ENCODE data around the gene PTPRN2. TPM values are rescaled to one million over a fixed set of nuclear protein-coding genes. Genes with fewer than 3 reads are reported as not detected.

PTPRN2 gene
- total RNA-seq, 1 experiment from 2014 or later = 1.1 TPM

DNA sequence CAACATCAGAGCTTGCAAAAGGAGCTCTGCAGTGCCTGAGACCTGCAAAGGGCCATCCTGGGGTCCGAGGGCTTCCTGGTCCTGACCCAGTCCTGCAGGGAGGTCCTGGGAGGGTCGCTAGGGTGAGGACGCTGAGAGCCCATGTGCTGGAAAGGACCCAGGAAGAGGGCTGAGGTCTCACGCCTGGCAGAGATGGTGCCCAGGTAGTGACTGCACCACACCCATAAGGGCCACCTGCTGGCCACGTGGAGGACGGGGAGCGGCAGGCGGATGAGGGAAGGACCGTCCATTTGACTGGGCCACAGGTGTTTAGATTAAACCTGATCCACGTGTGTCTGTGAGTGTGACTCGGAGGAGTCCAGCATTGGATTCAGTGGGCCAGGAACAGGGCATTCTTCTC, 858.1 kb downstream of the PTPRN2 start:
- ChIA-PET CTCF (no interaction called here), POLR2A (no interaction called here)
- in situ Hi-C loops (cut with HindIII; ENCODE audit: low pct_unique_long_range_greater_than_20kb, low sequenced_read_pairs) = no loop called here
- TF ChIP-seq, protein P1, sequence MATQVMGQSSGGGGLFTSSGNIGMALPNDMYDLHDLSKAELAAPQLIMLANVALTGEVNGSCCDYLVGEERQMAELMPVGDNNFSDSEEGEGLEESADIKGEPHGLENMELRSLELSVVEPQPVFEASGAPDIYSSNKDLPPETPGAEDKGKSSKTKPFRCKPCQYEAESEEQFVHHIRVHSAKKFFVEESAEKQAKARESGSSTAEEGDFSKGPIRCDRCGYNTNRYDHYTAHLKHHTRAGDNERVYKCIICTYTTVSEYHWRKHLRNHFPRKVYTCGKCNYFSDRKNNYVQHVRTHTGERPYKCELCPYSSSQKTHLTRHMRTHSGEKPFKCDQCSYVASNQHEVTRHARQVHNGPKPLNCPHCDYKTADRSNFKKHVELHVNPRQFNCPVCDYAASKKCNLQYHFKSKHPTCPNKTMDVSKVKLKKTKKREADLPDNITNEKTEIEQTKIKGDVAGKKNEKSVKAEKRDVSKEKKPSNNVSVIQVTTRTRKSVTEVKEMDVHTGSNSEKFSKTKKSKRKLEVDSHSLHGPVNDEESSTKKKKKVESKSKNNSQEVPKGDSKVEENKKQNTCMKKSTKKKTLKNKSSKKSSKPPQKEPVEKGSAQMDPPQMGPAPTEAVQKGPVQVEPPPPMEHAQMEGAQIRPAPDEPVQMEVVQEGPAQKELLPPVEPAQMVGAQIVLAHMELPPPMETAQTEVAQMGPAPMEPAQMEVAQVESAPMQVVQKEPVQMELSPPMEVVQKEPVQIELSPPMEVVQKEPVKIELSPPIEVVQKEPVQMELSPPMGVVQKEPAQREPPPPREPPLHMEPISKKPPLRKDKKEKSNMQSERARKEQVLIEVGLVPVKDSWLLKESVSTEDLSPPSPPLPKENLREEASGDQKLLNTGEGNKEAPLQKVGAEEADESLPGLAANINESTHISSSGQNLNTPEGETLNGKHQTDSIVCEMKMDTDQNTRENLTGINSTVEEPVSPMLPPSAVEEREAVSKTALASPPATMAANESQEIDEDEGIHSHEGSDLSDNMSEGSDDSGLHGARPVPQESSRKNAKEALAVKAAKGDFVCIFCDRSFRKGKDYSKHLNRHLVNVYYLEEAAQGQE (IDR thresholded peaks at IDR 0.05; ENCODE audit: insufficient read depth in 1 of 2, low read depth in 2 of 2, low read length in 1 of 2) = no peak
- TF ChIP-seq TCF7L2 (IDR thresholded peaks at IDR 0.05; ENCODE audit: low read depth, low read length) (no peak), POLR2AphosphoS5 (IDR thresholded peaks at IDR 0.05; ENCODE audit: low read depth, low read length) (no peak), SIN3A (IDR thresholded peaks at IDR 0.05; ENCODE audit: borderline replicate concordance, insufficient read depth, low read depth, low read length) (no peak)
- TF ChIP-seq, protein P2, sequence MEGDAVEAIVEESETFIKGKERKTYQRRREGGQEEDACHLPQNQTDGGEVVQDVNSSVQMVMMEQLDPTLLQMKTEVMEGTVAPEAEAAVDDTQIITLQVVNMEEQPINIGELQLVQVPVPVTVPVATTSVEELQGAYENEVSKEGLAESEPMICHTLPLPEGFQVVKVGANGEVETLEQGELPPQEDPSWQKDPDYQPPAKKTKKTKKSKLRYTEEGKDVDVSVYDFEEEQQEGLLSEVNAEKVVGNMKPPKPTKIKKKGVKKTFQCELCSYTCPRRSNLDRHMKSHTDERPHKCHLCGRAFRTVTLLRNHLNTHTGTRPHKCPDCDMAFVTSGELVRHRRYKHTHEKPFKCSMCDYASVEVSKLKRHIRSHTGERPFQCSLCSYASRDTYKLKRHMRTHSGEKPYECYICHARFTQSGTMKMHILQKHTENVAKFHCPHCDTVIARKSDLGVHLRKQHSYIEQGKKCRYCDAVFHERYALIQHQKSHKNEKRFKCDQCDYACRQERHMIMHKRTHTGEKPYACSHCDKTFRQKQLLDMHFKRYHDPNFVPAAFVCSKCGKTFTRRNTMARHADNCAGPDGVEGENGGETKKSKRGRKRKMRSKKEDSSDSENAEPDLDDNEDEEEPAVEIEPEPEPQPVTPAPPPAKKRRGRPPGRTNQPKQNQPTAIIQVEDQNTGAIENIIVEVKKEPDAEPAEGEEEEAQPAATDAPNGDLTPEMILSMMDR (IDR thresholded peaks at IDR 0.05) = no peak
- Histone ChIP-seq H3K27ac (ENCODE audit: low read length) (no peak overlapping the region), H3K4me3 (ENCODE audit: low read depth in 2 of 2, low read length in 2 of 2) (no peak overlapping the region), H3K4me1 (ENCODE audit: control insufficient read depth, insufficient read depth, low read length) (no peaks in the 10 kb centered on the region; the same call in 1 of the 2 replicates), H3K36me3 (ENCODE audit: control insufficient read depth, insufficient read depth, low read length) (no peaks in the 10 kb centered on the region), H3K27me3 (ENCODE audit: control insufficient read depth, insufficient read depth, low read length) (peaks cover 6% of the 10 kb centered on the region), H3K9me3 (ENCODE audit: control insufficient read depth, insufficient read depth, low read depth, low read length) (no peaks in the 10 kb centered on the region)
- DNase-seq (ENCODE audit: low read depth, low spot score) (no peak), ATAC-seq (no peak)
- no TSS peak for BruUV-seq (replicated peaks)
- intact Hi-C loops (cut with micrococcal nuclease; ENCODE audit: unreplicated experiment) = no loop called here

DNA sequence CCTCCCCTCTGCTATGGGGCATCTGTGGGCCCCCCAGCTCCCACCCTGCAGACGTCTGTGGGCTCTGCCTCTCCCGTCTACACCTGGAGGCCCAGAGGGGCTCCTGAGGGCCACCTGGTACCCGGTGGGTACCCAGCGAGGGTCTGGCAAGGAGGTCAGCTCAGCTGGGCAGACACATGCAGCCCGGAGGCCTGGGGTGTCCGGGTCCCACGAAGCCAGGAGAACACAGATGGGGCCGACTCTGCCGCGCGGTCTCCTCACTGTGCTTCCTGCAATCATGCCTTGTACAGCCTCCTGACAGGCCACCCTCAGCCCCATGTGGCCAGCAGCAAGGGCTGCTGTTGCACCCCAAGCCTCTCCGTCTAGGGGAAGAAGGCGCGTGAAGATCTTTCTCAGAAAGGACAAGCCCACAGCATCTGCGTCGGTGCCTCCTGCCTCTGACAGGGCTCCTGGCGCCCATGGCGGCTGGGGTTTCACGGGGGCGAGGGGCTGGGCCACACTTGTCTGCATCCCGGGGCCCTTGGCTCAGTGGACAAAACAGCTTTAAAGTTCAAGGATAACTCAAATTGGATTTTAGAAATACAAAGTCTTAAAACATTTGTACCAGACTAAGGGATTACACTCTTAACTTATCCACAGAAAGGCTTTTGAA, 859.5 kb downstream of the PTPRN2 start:
- H3K36me3 ChIP-seq (ENCODE audit: control insufficient read depth, insufficient read depth, low read length) = no peaks in the 10 kb centered on the region
- no peak for ATAC-seq
- no peak for TF ChIP-seq POLR2AphosphoS5 (IDR thresholded peaks at IDR 0.05; ENCODE audit: low read depth, low read length)
- TF ChIP-seq, protein P2 (IDR thresholded peaks at IDR 0.05) = no peak
- TF ChIP-seq, protein P1 (IDR thresholded peaks at IDR 0.05; ENCODE audit: insufficient read depth in 1 of 2, low read depth in 2 of 2, low read length in 1 of 2) = no peak
- no peak for TF ChIP-seq SIN3A (IDR thresholded peaks at IDR 0.05; ENCODE audit: borderline replicate concordance, insufficient read depth, low read depth, low read length)
- TF ChIP-seq TCF7L2 (IDR thresholded peaks at IDR 0.05; ENCODE audit: low read depth, low read length) = no peak
- H3K4me3 ChIP-seq (ENCODE audit: low read depth in 2 of 2, low read length in 2 of 2) = no peak overlapping the region
- no peak overlapping the region for H3K27ac ChIP-seq (ENCODE audit: low read length)
- no peaks in the 10 kb centered on the region; the same call in 1 of the 2 replicates for H3K4me1 ChIP-seq (ENCODE audit: control insufficient read depth, insufficient read depth, low read length)
- ChIA-PET POLR2A (interaction anchor here (0.6 kb wide), 1 partner anchor 62 kb away, joined by 4 read pairs; no protein-coding TSS in a partner anchor), CTCF (no interaction called here)
- in situ Hi-C loops (cut with HindIII; ENCODE audit: low pct_unique_long_range_greater_than_20kb, low sequenced_read_pairs) = no loop called here
- intact Hi-C loops (cut with micrococcal nuclease; ENCODE audit: unreplicated experiment) = no loop called here
- no TSS peak for BruUV-seq (replicated peaks)
- H3K9me3 ChIP-seq (ENCODE audit: control insufficient read depth, insufficient read depth, low read depth, low read length) = no peaks in the 10 kb centered on the region
- no peak for DNase-seq (ENCODE audit: low read depth, low spot score)
- peaks cover 12% of the 10 kb centered on the region for H3K27me3 ChIP-seq (ENCODE audit: control insufficient read depth, insufficient read depth, low read length)
